ENCODE data around the gene OSBPL2. TPM values are rescaled to one million over a fixed set of nuclear protein-coding genes. Genes with fewer than 3 reads are reported as not detected.

The OSBPL2 gene
- total and polyA plus RNA-seq, 2 donors (not counting 3 experiments of a cell fraction or from before 2014, with no cell fraction given), result 13.1 to 33.0 TPM

DNA sequence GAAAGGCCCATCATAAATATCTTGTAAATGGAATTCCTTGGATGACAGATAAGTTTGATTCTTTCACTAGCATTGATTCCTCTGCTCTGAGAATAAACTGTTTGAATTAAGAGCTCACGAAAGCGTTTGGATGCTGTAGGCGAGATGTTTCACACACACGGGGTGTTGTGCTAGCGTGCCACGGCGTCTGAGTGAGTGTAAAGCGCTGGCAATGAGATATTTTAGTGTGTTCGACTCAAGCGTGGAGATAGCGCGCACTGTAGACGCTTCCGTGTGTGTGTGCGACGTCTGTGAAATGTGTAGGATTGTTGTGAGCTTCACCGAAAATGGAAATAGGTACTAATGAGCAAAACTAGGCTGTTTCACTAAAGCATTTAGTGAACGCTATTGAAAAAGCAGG lies 35.1 kb downstream of the OSBPL2 start:
- Histone ChIP-seq H3K9me1 (replicated peaks; ENCODE audit: control insufficient read depth, extremely low read depth, insufficient read depth, low read length) (no peaks in the 10 kb centered on the region), H3K4me1 (ENCODE audit: control insufficient read depth, extremely low read depth, insufficient read depth, low read length) (no peaks in the 10 kb centered on the region), H3K36me3 (ENCODE audit: control insufficient read depth in 2 of 2, extremely low read depth in 1 of 2, insufficient read depth in 2 of 2, low read length in 2 of 2) (peaks cover 3 to 17% of the 10 kb centered on the region in 2 experiments), H3K4me3 (replicated peaks in 1 of 3; ENCODE audit: insufficient read depth in 1 of 3, low read depth in 1 of 3, low read length in 3 of 3) (no peak overlapping the region), H3K79me2 (ENCODE audit: control insufficient read depth, insufficient read depth, low read length) (no peaks in the 10 kb centered on the region), H3K9ac (replicated peaks; ENCODE audit: extremely low read depth, insufficient read depth, low read length) (no peak overlapping the region), H3K4me2 (ENCODE audit: insufficient read depth, low read length) (no peak overlapping the region), H4K20me1 (replicated peaks; ENCODE audit: control insufficient read depth, extremely low read depth, insufficient read depth, low read length) (no peaks in the 10 kb centered on the region), H3K27me3 (ENCODE audit: control insufficient read depth in 2 of 2, insufficient read depth in 2 of 2, low read length in 2 of 2) (no peaks in the 10 kb centered on the region), H3K9me3 (replicated peaks; ENCODE audit: control insufficient read depth, insufficient read depth, low read length) (no peaks in the 10 kb centered on the region), H2AFZ (ENCODE audit: low read depth, low read length) (no peak overlapping the region), H3K27ac (ENCODE audit: insufficient read depth, low read depth, low read length) (no peak overlapping the region)
- CTCF ChIA-PET, result no interaction called here
- intact Hi-C loops (cut with micrococcal nuclease) (no loop called here), dilution Hi-C loops (cut with MboI; ENCODE audit: extremely low pct_ligation_motif_present, low sequenced_read_pairs) (no loop called here)
- DNase-seq (ENCODE audit: low read depth, low spot score) (no peak), FAIRE-seq (no peak)
- no peak for TF ChIP-seq POLR2AphosphoS5 (IDR thresholded peaks at IDR 0.05; ENCODE audit: insufficient read depth, low read depth, low read length)
- no peak for TF ChIP-seq FOS (IDR thresholded peaks at IDR 0.05; ENCODE audit: borderline replicate concordance, insufficient read depth, low read length)
- TF ChIP-seq, protein P1, sequence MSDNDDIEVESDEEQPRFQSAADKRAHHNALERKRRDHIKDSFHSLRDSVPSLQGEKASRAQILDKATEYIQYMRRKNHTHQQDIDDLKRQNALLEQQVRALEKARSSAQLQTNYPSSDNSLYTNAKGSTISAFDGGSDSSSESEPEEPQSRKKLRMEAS (IDR thresholded peaks at IDR 0.05; ENCODE audit: insufficient read depth, insufficient read length), result no peak
- no peak for TF ChIP-seq POLR2A (IDR thresholded peaks at IDR 0.05; ENCODE audit: low read depth, low read length)
- TF ChIP-seq, protein P2, sequence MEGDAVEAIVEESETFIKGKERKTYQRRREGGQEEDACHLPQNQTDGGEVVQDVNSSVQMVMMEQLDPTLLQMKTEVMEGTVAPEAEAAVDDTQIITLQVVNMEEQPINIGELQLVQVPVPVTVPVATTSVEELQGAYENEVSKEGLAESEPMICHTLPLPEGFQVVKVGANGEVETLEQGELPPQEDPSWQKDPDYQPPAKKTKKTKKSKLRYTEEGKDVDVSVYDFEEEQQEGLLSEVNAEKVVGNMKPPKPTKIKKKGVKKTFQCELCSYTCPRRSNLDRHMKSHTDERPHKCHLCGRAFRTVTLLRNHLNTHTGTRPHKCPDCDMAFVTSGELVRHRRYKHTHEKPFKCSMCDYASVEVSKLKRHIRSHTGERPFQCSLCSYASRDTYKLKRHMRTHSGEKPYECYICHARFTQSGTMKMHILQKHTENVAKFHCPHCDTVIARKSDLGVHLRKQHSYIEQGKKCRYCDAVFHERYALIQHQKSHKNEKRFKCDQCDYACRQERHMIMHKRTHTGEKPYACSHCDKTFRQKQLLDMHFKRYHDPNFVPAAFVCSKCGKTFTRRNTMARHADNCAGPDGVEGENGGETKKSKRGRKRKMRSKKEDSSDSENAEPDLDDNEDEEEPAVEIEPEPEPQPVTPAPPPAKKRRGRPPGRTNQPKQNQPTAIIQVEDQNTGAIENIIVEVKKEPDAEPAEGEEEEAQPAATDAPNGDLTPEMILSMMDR (IDR thresholded peaks at IDR 0.05; ENCODE audit: extremely low read depth in 1 of 2, insufficient read depth in 1 of 2, low read depth in 1 of 2, low read length in 2 of 2), result no peak
- TF ChIP-seq MYC (IDR thresholded peaks at IDR 0.05; ENCODE audit: low read depth, low read length), result no peak
- TF ChIP-seq GATA2 (IDR thresholded peaks at IDR 0.05; ENCODE audit: insufficient read depth, insufficient read length, low read depth, low read length), result no peak
- no peak for TF ChIP-seq JUN (IDR thresholded peaks at IDR 0.05; ENCODE audit: borderline replicate concordance, insufficient read depth, insufficient read length, low read depth)
- no peak for TF ChIP-seq EZH2 (IDR thresholded peaks at IDR 0.05; ENCODE audit: borderline replicate concordance, low read depth, low read length, severe bottlenecking)
- POLR2A ChIA-PET, result no interaction called here
- no TSS peak for BruUV-seq (replicated peaks)

Data from endothelial cell of umbilical vein (primary cell).